NCI-H1417 treated with DMSO at 0.1 percent for 48 hours (cell line): ENCODE results near the gene PSMB8.

Source experiments
- DNase-seq: peaks from one replicate; lab custom pipeline; 2025; lab: John Stamatoyannopoulos, UW

PSMB8 gene

DNA sequence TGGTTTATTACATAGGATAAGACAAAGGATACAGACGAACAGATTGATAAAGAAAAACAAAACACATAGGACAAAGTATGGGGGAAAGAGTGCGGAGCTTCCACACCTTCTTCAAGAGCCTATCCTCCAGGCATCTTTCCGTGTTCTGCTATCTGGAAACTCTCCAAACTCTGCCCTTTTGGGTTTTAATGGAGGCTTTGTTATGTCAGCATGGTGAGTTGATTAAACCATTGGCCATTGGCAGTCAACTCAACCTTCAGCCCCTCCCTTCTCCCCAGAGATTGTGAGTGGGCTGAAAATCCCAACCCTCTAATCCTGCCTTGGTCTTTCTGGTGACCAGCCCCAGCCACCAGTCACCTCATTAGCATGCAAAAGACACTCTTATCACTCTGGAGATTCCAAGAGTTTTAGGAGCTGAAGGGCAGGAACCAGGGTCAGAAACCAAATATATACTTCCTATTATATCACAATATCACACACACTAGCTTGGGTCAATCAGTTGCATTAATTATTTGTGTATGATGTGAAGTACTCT, 50.9 kb downstream of the PSMB8 start:
- no peak for DNase-seq
